HFF-Myc (cell line): ENCODE results near the gene SNW1.
A peak's percentile ranks its signal among the peaks of the same experiment; 100 is the strongest.

Experiments
- DNase-seq: peaks from one replicate; pipeline ENCODE4 v3.0.0-alpha.2; 2011; ENCODE audit warnings: low read depth; ENCODE audit errors: extremely low read depth
- H3K4me3 ChIP-seq: replicated peaks from 2 replicates; pipeline ENCODE4 v1.5.1; 2011; ENCODE audit warnings: low read depth, mild to moderate bottlenecking, control low read depth, low read length
- CTCF ChIP-seq: IDR thresholded peaks from 2 replicates; pipeline ENCODE4 v1.5.1; 2012; ENCODE audit warnings: mild to moderate bottlenecking, low read depth, low read length, control low read depth; ENCODE audit errors: missing control alignments

The SNW1 gene

GRCh38 chr14:77710364-77710763 is 50.6 kb downstream of the SNW1 start:
- no peak for TF ChIP-seq CTCF
- H3K4me3 ChIP-seq = peak overlapping the region; percentile 98
- no peak for DNase-seq

- no peak for TF ChIP-seq CTCF
- no peak for DNase-seq
- H3K4me3 ChIP-seq = peak overlapping the region; percentile 98
Measured at GRCh38 chr14:77709412-77709811, 51.5 kb downstream of the SNW1 start.

- peak overlapping the region; percentile 98 for H3K4me3 ChIP-seq
- DNase-seq = no peak
- TF ChIP-seq CTCF = no peak
Measured at GRCh38 chr14:77708749-77709148, 52.2 kb downstream of the SNW1 start.

GRCh38 chr14:77707724-77708408 is 53.1 kb downstream of the SNW1 start, which contains the start of the genes ALKBH1 and SLIRP:
ALKBH1 (minus strand) TSS chr14:77708023; CDS start chr14:77708004, 19 bp downstream.
SLIRP (plus strand) TSS chr14:77708103; CDS start chr14:77708112, 9 bp downstream.
- no peak for TF ChIP-seq CTCF

GRCh38 chr14:77707355-77707723 is 53.6 kb downstream of the SNW1 start:
- peak; percentile 12 for DNase-seq
- peak; percentile 46 for TF ChIP-seq CTCF
- peak overlapping the region; percentile 98 for H3K4me3 ChIP-seq

More at GRCh38 chr14:77707724-77708408, 53.1 kb downstream of the SNW1 start, which contains the start of the genes ALKBH1 and SLIRP:
- DNase-seq = peak; percentile 42
- H3K4me3 ChIP-seq = peak within 1 kb of the TSS; percentile 98

GRCh38 chr14:77691259-77691658 is 69.7 kb downstream of the SNW1 start:
- no peak overlapping the region for H3K4me3 ChIP-seq
- TF ChIP-seq CTCF = no peak
- DNase-seq = no peak
